Caco-2 (cell line): ENCODE results near the gene ARHGAP18. TPM values are rescaled to one million over a fixed set of nuclear protein-coding genes. Genes with fewer than 3 reads are reported as not detected.

Experiments used
- BruUV-seq: library from RNA; stranded (reverse); fragments of 400-500 nt; replicated peaks from 2 replicates; lab custom pipeline; 2021; lab: Mats Ljungman, UMichigan
- CTCF ChIA-PET: fragments of 300-600 bp; sonication (Branson Sonifier 250); formaldehyde crosslinking; loops from one replicate; lab custom pipeline; 2022; ENCODE audit warnings: antibody characterized with exemption; lab: Charles Lee
- POLR2A ChIA-PET: fragments of 300-600 bp; sonication (Branson Sonifier 250); formaldehyde crosslinking; loops from one replicate; lab custom pipeline; 2022; ENCODE audit warnings: antibody characterized with exemption; lab: Charles Lee
- DNase-seq, 2 experiments: peaks; one replicate each; pipeline versions ENCODE4 v3.0.0 to v3.0.0-alpha.2; 2020 to 2022
- H3K27me3 ChIP-seq: replicated peaks from 2 replicates; pipeline ENCODE4 v1.6.0; 2011; ENCODE audit warnings: low read length; ENCODE audit not compliant: control insufficient read depth, insufficient read depth
- H3K36me3 ChIP-seq: 2 replicates; pipeline ENCODE4 v1.5.1; 2011; ENCODE audit warnings: low read length; ENCODE audit not compliant: control insufficient read depth, insufficient read depth
- H3K4me1 ChIP-seq: fragments of 250-450 bp; sonication (Bioruptor Pico); 2 replicates; pipeline ENCODE4 v1.5.1; 2020; ENCODE audit warnings: mild to moderate bottlenecking
- H3K4me3 ChIP-seq: 2 replicates; pipeline ENCODE4 v1.5.1; 2011; ENCODE audit warnings: low read depth, mild to moderate bottlenecking, control low read depth, low read length
- H3K9me3 ChIP-seq: fragments of 250-450 bp; sonication (Bioruptor Pico); 2 replicates; pipeline ENCODE4 v1.5.1; 2020; ENCODE audit warnings: mild to moderate bottlenecking, moderate library complexity
- H3K27ac Mint-ChIP-seq: one replicate; pipeline ENCODE4 v1.8.0; 2022; ENCODE audit warnings: mixed read lengths; ENCODE audit not compliant: unreplicated experiment
- H3K27me3 Mint-ChIP-seq: one replicate; pipeline ENCODE4 v1.8.0; 2022; ENCODE audit warnings: mixed read lengths; ENCODE audit not compliant: insufficient read depth, unreplicated experiment
- H3K36me3 Mint-ChIP-seq: one replicate; pipeline ENCODE4 v1.8.0; 2022; ENCODE audit warnings: mild to moderate bottlenecking, mixed read lengths; ENCODE audit not compliant: insufficient read depth, unreplicated experiment
- H3K4me1 Mint-ChIP-seq: one replicate; pipeline ENCODE4 v1.8.0; 2022; ENCODE audit warnings: low read depth, mixed read lengths; ENCODE audit not compliant: unreplicated experiment
- H3K4me3 Mint-ChIP-seq: one replicate; pipeline ENCODE4 v1.8.0; 2022; ENCODE audit warnings: mild to moderate bottlenecking, moderate library complexity, mixed read lengths; ENCODE audit not compliant: unreplicated experiment
- H3K9me3 Mint-ChIP-seq: one replicate; pipeline ENCODE4 v1.8.0; 2022; ENCODE audit warnings: mixed read lengths; ENCODE audit not compliant: unreplicated experiment
- CTCF ChIP-seq, 2 experiments: fragments of 200-600 bp in 1 of 2; IDR thresholded peaks; 1 replicate in 1 of 2; 2 replicates in 1 of 2; pipeline versions ENCODE4 v1.5.1 to v1.8.0; 2011 to 2022; ENCODE audit warnings: antibody characterized with exemption in 1 of 2, control low read depth in 1 of 2, inconsistent platforms in 1 of 2, low read depth in 1 of 2, low read length in 1 of 2, mild to moderate bottlenecking in 1 of 2, moderate library complexity in 1 of 2; ENCODE audit not compliant: insufficient read depth in 1 of 2, severe bottlenecking in 1 of 2, unreplicated experiment in 1 of 2
- intact Hi-C: fragments of 100-400 bp; cut with micrococcal nuclease; formaldehyde crosslinking; loops from one replicate; pipeline ENCODE4 v1.10.0; 2022; ENCODE audit not compliant: unreplicated experiment
- total RNA-seq: library from RNA; stranded (reverse); gene quantifications from 2 replicates; pipeline ENCODE4 v1.2.3, GENCODE V29; 2022

Gene ARHGAP18
- total RNA-seq, 1 experiment from 2014 or later = 15.0 TPM

DNA sequence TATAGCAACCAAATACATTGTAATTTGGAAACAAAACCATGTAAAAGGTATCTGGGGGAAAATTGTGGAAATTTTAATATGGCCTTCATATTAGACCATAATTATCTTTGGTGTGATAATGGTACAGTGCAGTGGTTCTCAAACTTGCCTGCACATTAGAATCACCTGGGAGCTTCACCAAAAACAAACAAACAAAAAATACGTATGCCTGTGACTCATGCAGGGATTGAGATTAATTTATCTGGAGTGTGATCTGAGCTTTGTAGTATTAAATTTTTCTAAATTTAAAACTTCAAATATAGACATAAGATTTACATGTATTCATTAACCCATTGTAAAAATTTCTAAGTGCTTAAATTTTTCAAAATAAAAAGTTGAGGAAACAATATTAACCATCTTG is 31.5 kb downstream of the ARHGAP18 start:
- peaks cover 7% of the 10 kb centered on the region for H3K36me3 Mint-ChIP-seq
- intact Hi-C loops = no loop called here
- H3K36me3 ChIP-seq = no peaks in the 10 kb centered on the region
- H3K4me3 ChIP-seq = no peak overlapping the region
- DNase-seq = no peak
- H3K27me3 Mint-ChIP-seq = no peaks in the 10 kb centered on the region
- ChIA-PET CTCF (no interaction called here), POLR2A (no interaction called here)
- TF ChIP-seq CTCF (IDR thresholded peaks at IDR 0.05; ENCODE audit: insufficient read depth in 1 of 2, low read depth in 1 of 2, low read length in 1 of 2, severe bottlenecking in 1 of 2, unreplicated experiment in 1 of 2) = no peak
- BruUV-seq = no TSS peak
- no peaks in the 10 kb centered on the region for H3K9me3 Mint-ChIP-seq
- H3K27ac Mint-ChIP-seq = no peak overlapping the region
- H3K9me3 ChIP-seq = no peaks in the 10 kb centered on the region
- H3K4me3 Mint-ChIP-seq = no peak overlapping the region
- H3K4me1 Mint-ChIP-seq = peaks cover 35% of the 10 kb centered on the region
- no peaks in the 10 kb centered on the region for H3K27me3 ChIP-seq
- H3K4me1 ChIP-seq = peaks cover 26% of the 10 kb centered on the region

GRCh38 chr6:129677620-129678325 is 32.2 kb downstream of the ARHGAP18 start:
- intact Hi-C loops = no loop called here
- H3K4me3 Mint-ChIP-seq = no peak overlapping the region
- BruUV-seq = no TSS peak
- ChIA-PET CTCF (no interaction called here), POLR2A (no interaction called here)
- no peak for TF ChIP-seq CTCF (IDR thresholded peaks at IDR 0.05; ENCODE audit: insufficient read depth in 1 of 2, low read depth in 1 of 2, low read length in 1 of 2, severe bottlenecking in 1 of 2, unreplicated experiment in 1 of 2)
- Histone ChIP-seq H3K4me3 (no peak overlapping the region), H3K36me3 (no peaks in the 10 kb centered on the region), H3K27me3 (no peaks in the 10 kb centered on the region), H3K9me3 (no peaks in the 10 kb centered on the region), H3K4me1 (peaks cover 28% of the 10 kb centered on the region)
- peaks cover 7% of the 10 kb centered on the region for H3K36me3 Mint-ChIP-seq
- DNase-seq = no peak
- peaks cover 40% of the 10 kb centered on the region for H3K4me1 Mint-ChIP-seq
- no peak overlapping the region for H3K27ac Mint-ChIP-seq
- H3K27me3 Mint-ChIP-seq = no peaks in the 10 kb centered on the region
- H3K9me3 Mint-ChIP-seq = no peaks in the 10 kb centered on the region

- no peak for DNase-seq
- no peaks in the 10 kb centered on the region for H3K36me3 ChIP-seq
- ChIA-PET CTCF (no interaction called here), POLR2A (no interaction called here)
- H3K36me3 Mint-ChIP-seq = peaks cover 14% of the 10 kb centered on the region
- no peak overlapping the region for H3K4me3 Mint-ChIP-seq
- no peaks in the 10 kb centered on the region for H3K27me3 ChIP-seq
- no peaks in the 10 kb centered on the region for H3K27me3 Mint-ChIP-seq
- H3K4me1 Mint-ChIP-seq = peaks cover 49% of the 10 kb centered on the region
- no peak overlapping the region for H3K27ac Mint-ChIP-seq
- no peaks in the 10 kb centered on the region for H3K9me3 ChIP-seq
- no peaks in the 10 kb centered on the region for H3K9me3 Mint-ChIP-seq
- intact Hi-C loops = no loop called here
- no TSS peak for BruUV-seq
- TF ChIP-seq CTCF (IDR thresholded peaks at IDR 0.05; ENCODE audit: insufficient read depth in 1 of 2, low read depth in 1 of 2, low read length in 1 of 2, severe bottlenecking in 1 of 2, unreplicated experiment in 1 of 2) = no peak
- H3K4me1 ChIP-seq = peaks cover 39% of the 10 kb centered on the region
- H3K4me3 ChIP-seq = no peak overlapping the region
Measured at GRCh38 chr6:129675669-129676472, 34.1 kb downstream of the ARHGAP18 start.
